ENCODE measurements around the gene PCIF1.
"Not testable (repeated sequence)": the region's sequence is repeated elsewhere in the genome, so short reads cannot be mapped to it uniquely, and the experiment has no call there.

PCIF1 gene

GRCh38 chr20:45948261-45948733 is 13.8 kb downstream of the PCIF1 start:
- no peak for DNase-seq

GRCh38 chr20:45948742-45949541 is 14.5 kb downstream of the PCIF1 start:
- no peak for DNase-seq

- no peak for DNase-seq
Measured at GRCh38 chr20:45949542-45950329, 15.3 kb downstream of the PCIF1 start.

- DNase-seq = no peak
Measured at GRCh38 chr20:45950330-45950646, 15.8 kb downstream of the PCIF1 start.

GRCh38 chr20:45951925-45952834 is 17.7 kb downstream of the PCIF1 start:
- no peak for DNase-seq

- no peak for DNase-seq
Measured at GRCh38 chr20:45952861-45953260, 18.4 kb downstream of the PCIF1 start.

- DNase-seq = no peak
Measured at GRCh38 chr20:45953672-45954071, 19.2 kb downstream of the PCIF1 start.

GRCh38 chr20:45956326-45956725 is 21.8 kb downstream of the PCIF1 start:
- DNase-seq = not testable (repeated sequence)

- no peak for DNase-seq
Measured at GRCh38 chr20:45957021-45957941, 22.8 kb downstream of the PCIF1 start.

- no peak for DNase-seq
Measured at GRCh38 chr20:45958593-45958992, 24.1 kb downstream of the PCIF1 start.

- DNase-seq = no peak
Measured at GRCh38 chr20:45959126-45959525, 24.6 kb downstream of the PCIF1 start.

GRCh38 chr20:45959956-45960630 is 25.6 kb downstream of the PCIF1 start:
- no peak for DNase-seq

- no peak for DNase-seq
Measured at GRCh38 chr20:45962031-45962755, 27.7 kb downstream of the PCIF1 start.

- DNase-seq = no peak
Measured at GRCh38 chr20:45963059-45964005, 28.8 kb downstream of the PCIF1 start.

GRCh38 chr20:45964006-45964400 is 29.5 kb downstream of the PCIF1 start:
- DNase-seq = no peak

GRCh38 chr20:45965169-45966002 is 30.9 kb downstream of the PCIF1 start:
- DNase-seq = no peak

- DNase-seq = no peak
Measured at GRCh38 chr20:45967551-45968080, 33.1 kb downstream of the PCIF1 start.

GRCh38 chr20:45968081-45968671 is 33.7 kb downstream of the PCIF1 start:
- DNase-seq = no peak
